Measurements from ENCODE around the gene AGR2.
"Not testable (repeated sequence)": the region's sequence is repeated elsewhere in the genome, so short reads cannot be mapped to it uniquely, and the experiment has no call there.

Gene AGR2

DNA sequence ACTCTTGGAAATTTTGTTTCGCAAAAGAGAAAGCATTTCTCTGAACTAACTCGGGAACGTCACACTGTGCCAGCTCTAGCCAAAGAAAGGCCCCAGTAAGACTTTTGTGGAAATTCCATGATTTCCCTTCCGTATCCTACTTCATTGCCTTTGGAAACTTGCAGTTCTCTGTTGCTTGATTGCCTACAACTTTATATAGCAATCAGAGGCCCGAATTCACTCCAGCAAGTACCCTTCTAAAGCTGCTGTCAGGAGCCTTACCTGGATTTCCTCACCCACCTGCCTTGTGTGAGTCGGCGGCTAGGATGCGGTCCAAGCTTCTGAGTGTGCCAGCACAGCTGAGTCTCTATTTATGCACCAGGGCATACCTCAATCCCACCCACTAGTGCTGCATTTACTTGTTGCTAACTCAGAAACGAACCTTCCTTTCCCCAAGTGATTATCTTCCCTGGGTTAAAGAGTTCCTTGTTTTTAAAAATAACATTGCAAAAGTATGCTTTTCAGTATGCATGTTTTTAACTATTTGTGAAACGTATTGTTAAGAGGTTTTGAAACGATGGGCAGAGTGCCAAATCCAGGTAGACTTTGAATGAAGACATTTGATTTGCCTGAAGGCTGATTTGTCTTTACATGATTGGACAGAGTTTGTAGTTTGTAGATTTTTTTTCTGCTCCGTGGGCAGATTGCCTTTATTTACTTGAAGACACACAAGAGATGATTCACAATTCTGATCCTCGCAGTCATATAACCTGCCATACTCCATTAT is at the start of gene AGR2:
Gene AGR2, minus strand, starts transcription at position 326 of the 766 bp plus-strand sequence. CDS start 3,203 bp downstream, outside the sequence.
- DNase-seq = no peak

- DNase-seq = not testable (repeated sequence)
Observed at GRCh38 chr7:16853189-16853588, 48.4 kb upstream of the AGR2 start.

DNA sequence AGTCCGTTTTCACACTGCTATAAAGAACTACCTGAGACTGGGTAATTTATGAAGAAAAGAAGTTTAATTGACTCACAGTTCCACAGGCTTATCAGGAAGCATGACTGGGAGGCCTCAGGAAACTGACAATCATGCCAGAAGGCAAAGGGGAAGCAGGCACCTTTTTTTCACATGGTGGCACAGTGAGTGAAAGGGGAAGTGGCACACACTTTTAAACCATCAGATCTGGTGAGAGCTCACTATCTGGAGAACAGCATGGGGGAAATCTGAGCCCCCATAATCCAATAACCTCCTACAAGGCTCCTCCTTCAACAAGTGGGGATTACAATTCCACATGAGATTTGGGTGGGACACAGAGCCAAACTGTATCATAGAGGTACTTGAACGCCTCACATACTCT is 47.0 kb upstream of the AGR2 start:
- no peak for DNase-seq

GRCh38 chr7:16850614-16851466 is 46.0 kb upstream of the AGR2 start:
- no peak for DNase-seq

GRCh38 chr7:16849296-16850148 is 44.7 kb upstream of the AGR2 start:
- no peak for DNase-seq

DNA sequence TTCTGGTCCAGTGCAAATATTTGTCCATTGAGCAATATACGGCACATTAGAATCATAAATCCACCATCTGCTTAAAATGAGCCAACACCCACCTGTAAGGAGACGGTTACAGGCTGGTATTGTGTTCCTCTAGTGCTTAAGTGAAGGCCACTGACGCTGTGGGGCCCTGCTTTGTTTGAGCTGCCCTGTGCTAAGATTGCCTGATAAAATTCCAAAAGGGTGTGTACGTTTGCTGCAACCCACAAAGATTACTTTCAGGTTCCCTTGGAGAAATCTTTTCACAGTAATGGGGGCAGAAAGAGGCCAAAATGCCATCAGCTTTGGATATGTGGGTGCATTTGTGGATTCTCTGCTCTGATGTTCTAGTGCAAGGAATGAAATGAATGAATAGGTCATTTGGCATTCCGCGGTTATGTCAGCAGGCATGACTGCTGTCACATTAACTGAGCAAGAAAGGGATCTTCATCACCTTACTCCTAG is 42.6 kb upstream of the AGR2 start:
- DNase-seq = peak; percentile 38

- no peak for DNase-seq
Observed at GRCh38 chr7:16846601-16847165, 41.9 kb upstream of the AGR2 start.

DNA sequence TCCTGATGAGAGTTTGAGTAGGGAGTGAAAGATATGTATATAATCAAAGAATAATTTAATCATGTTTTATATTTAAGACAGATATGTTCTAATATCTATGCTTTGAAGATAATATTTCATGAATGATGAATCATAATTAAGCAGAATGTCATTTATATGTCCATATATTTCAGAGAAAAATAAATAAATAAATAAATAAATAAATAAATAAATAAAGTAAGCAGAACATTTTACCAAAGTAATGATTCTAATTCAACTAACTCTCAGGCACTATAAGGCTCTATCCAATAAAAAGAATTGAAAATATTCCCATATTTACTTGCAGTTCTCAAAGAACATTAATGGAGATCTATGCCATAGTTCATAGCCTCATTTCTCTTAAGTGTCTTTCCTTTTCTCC is 40.9 kb upstream of the AGR2 start:
- no peak for DNase-seq

- peak; percentile 78 for DNase-seq
Observed at GRCh38 chr7:16841681-16842080, 36.9 kb upstream of the AGR2 start.

DNA sequence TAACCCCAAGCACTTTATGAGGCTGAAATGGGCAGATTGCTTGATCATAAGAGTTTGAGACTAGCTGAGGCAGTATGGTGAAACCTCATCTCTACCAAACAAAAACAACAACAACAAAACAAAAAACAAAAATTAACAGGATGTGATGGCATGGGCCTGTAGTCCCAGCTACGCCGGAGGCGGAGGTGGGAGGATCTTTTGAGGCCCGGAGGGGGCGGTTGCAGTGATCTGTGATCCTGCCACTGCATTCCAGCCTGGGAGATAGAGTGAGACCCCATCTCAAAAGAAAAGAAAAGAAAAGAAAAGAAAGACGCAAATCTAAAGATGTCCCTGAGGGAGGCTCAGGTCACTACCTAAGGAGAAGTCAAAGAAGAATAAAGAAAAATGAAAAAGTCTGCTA is 35.3 kb upstream of the AGR2 start:
- DNase-seq = no peak

- peak; percentile 43 for DNase-seq
Observed at GRCh38 chr7:16839646-16840045, 34.8 kb upstream of the AGR2 start.

GRCh38 chr7:16838891-16839290 is 34.1 kb upstream of the AGR2 start:
- no peak for DNase-seq

DNA sequence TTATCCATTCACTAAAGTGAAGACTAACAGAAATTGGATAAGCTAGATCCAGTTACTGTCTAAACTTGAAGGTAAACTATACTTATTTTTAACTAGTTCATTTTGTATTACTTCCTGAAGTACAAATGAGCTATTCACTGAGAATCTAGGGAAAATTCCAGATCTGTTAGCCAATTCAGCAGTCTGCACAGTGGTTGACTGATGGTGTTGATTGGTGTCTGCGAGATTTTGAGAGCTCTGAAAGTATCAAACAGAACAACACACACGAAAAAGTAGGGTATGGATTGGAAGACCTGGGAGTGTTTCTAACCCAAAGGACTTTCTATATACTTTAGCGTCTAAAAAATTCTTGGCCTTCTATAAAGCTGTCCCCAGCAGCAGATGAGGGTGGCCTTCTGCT is 33.6 kb upstream of the AGR2 start:
- peak; percentile 23 for DNase-seq

GRCh38 chr7:16836481-16836880 is 31.7 kb upstream of the AGR2 start:
- no peak for DNase-seq

DNA sequence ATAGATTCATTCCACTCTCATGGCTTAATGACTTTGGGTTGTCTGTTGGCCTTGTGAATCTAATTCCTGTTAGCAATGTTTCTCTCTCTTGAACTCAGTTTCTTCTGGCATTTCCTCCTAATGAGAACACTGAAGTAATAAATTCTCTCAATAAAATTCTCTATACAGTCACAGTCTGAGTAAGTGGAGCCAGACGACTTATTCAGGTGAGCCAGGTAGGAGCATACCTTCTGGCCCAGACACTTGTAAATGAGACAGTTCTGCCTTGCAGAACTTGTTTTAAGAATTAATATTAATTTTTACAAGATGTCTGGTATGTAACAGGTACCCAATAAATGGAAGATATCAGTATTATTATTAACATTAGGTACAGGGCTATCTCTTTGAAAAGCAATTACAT is 28.6 kb upstream of the AGR2 start:
- no peak for DNase-seq

- DNase-seq = no peak
Observed at GRCh38 chr7:16826060-16826459, 21.3 kb upstream of the AGR2 start.

- no peak for DNase-seq
Observed at GRCh38 chr7:16822029-16822428, 17.2 kb upstream of the AGR2 start.

DNA sequence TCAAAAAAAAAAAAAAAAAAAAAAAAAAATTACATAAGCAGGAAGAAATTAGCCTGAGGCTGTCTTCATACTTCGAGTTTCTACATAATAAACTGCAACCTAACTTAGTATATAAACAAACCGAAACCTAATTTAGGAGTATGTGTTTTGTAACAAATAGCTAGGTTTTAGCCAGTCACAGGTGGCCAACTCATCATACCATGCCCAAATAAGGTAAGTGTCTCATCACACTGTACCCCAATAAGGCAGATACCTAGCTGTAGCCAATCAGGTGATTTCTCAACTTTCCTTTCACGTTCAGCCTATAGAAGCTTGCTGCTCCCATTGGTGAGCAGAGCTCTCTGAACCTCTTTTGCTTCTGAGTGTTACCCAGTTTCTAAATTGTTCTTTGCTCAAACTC is 13.9 kb upstream of the AGR2 start:
- DNase-seq = no peak

GRCh38 chr7:16817536-16817935 is 12.7 kb upstream of the AGR2 start:
- DNase-seq = peak; percentile 43

- no peak for DNase-seq
Observed at GRCh38 chr7:16816824-16817223, 12.0 kb upstream of the AGR2 start.

DNA sequence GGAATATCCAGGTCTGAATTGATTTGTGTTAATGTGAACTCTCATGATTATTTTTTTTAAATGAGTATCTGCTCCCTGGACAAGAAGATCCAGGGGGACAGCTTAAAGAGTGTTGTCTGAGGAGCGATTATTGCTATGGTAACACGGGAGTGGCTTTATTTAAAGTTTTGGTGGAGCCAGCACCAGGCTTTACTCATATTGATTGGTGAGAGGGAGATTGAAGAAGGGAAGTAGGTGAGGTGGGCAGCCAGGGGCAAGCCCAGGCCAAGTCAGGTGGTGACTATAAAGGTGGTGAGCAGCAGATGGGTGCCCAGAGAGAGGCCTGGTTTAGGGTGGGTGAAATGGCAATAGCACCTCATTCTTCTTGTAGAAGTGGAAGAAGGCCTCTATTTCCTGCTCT is 10.2 kb upstream of the AGR2 start:
- no peak for DNase-seq

GRCh38 chr7:16813232-16813616 is 8.4 kb upstream of the AGR2 start:
- DNase-seq = no peak

All from fibroblast of skin of right biceps (primary cell).